H1 (cell line): Measurements from ENCODE around the gene LSR. TPM values are rescaled to one million over a fixed set of nuclear protein-coding genes. Genes with fewer than 3 reads are reported as not detected.

Experiments used
- CTCF ChIA-PET: fragments of 300-600 bp; sonication (Branson Sonifier 250); formaldehyde crosslinking; loops from one replicate; lab custom pipeline; 2021; ENCODE audit not compliant: partially characterized antibody; lab: Charles Lee
- POLR2A ChIA-PET: fragments of 300-600 bp; sonication (Branson Sonifier 250); formaldehyde crosslinking; loops from one replicate; lab custom pipeline; 2021; ENCODE audit warnings: inconsistent platforms; ENCODE audit not compliant: partially characterized antibody; lab: Charles Lee
- DNase-seq, 2 experiments: peaks; one replicate each; pipeline versions ENCODE4 v3.0.0 to v3.0.0-alpha.2; 2010 to 2022; ENCODE audit warnings: low spot score in 2 of 2, low read depth in 1 of 2, mixed read lengths in 1 of 2
- FAIRE-seq: peaks from 2 replicates; lab custom pipeline; 2011; peaks lifted over from hg19 to GRCh38; lab: Jason Lieb, UNC
- H2AFZ ChIP-seq: 2 replicates; pipeline ENCODE4 v1.8.1; 2012; ENCODE audit warnings: low read length, inconsistent platforms
- H2AK5ac ChIP-seq: 2 replicates; pipeline ENCODE4 v1.6.1; 2013; ENCODE audit warnings: low read depth, low read length
- H2BK120ac ChIP-seq: replicated peaks from 2 replicates; pipeline ENCODE3; 2013; ENCODE audit warnings: low read depth, low read length, inconsistent platforms
- H2BK12ac ChIP-seq: 2 replicates; pipeline ENCODE4 v1.6.1; 2013; ENCODE audit warnings: low read depth, low read length
- H2BK15ac ChIP-seq: 2 replicates; pipeline ENCODE4 v1.6.1; 2013; ENCODE audit warnings: low read length
- H2BK20ac ChIP-seq: 2 replicates; pipeline ENCODE4 v1.6.1; 2013; ENCODE audit warnings: low read length
- H2BK5ac ChIP-seq: 2 replicates; pipeline ENCODE4 v1.6.1; 2013; ENCODE audit warnings: low read depth, low read length
- H3K14ac ChIP-seq: 2 replicates; pipeline ENCODE4 v1.6.1; 2013; ENCODE audit warnings: inconsistent platforms; ENCODE audit not compliant: insufficient read length
- H3K18ac ChIP-seq: 2 replicates; pipeline ENCODE4 v1.6.1; 2013; ENCODE audit warnings: low read length; ENCODE audit errors: extremely low read depth
- H3K23ac ChIP-seq: 2 replicates; pipeline ENCODE4 v1.6.1; 2013; ENCODE audit warnings: inconsistent platforms; ENCODE audit not compliant: insufficient read length
- H3K23me2 ChIP-seq: 2 replicates; pipeline ENCODE4 v1.6.1; 2013; ENCODE audit warnings: low read depth, low read length
- H3K27ac ChIP-seq: 2 replicates; pipeline ENCODE4 v1.6.1; 2011; ENCODE audit warnings: low read depth, low read length, inconsistent platforms
- H3K27me3 ChIP-seq, 4 experiments: replicated peaks in 1 of 4; 1 replicate in 1 of 4; 2 replicates in 3 of 4; pipeline versions ENCODE4 v1.6.1 to v1.8.1; 2011 to 2013; ENCODE audit warnings: low read length in 3 of 4, mild to moderate bottlenecking in 3 of 4, inconsistent platforms in 2 of 4, mixed read lengths in 2 of 4, moderate library complexity in 1 of 4; ENCODE audit not compliant: control insufficient read depth in 3 of 4, insufficient read depth in 3 of 4; ENCODE audit errors: extremely low read depth in 1 of 4
- H3K36me3 ChIP-seq, 4 experiments: 2 replicates each; pipeline versions ENCODE4 v1.6.1 to v1.8.1; 2011 to 2013; ENCODE audit warnings: mild to moderate bottlenecking in 4 of 4, low read length in 3 of 4, moderate library complexity in 2 of 4, control low read depth in 1 of 4, inconsistent platforms in 1 of 4; ENCODE audit not compliant: insufficient read depth in 4 of 4, control insufficient read depth in 2 of 4
- H3K4ac ChIP-seq: replicated peaks from 2 replicates; pipeline ENCODE3; 2013; ENCODE audit warnings: low read length, low read depth, mixed read lengths, inconsistent platforms; ENCODE audit not compliant: insufficient read length
- H3K4me1 ChIP-seq, 4 experiments: replicated peaks in 1 of 4; 1 replicate in 1 of 4; 2 replicates in 3 of 4; pipeline versions ENCODE4 v1.6.1 to v1.8.1; 2011 to 2013; ENCODE audit warnings: low read length in 3 of 4, inconsistent platforms in 2 of 4, mixed read lengths in 1 of 4; ENCODE audit not compliant: insufficient read depth in 4 of 4, control insufficient read depth in 3 of 4
- H3K4me2 ChIP-seq, 2 experiments: 2 replicates each; pipeline versions ENCODE4 v1.6.1 to v1.8.1; 2011 to 2013; ENCODE audit warnings: low read depth in 2 of 2, low read length in 2 of 2, control low read depth in 1 of 2, inconsistent platforms in 1 of 2, mild to moderate bottlenecking in 1 of 2; ENCODE audit not compliant: insufficient read depth in 1 of 2
- H3K4me3 ChIP-seq, 4 experiments: fragments of 200-600, 300-600 bp in 1 of 4; sonication (generic), shearing (Covaris generic), sonication (Bioruptor Twin) in 1 of 4; 2 replicates each; pipeline versions ENCODE4 v1.5.1 to v1.8.1; 2011 to 2016; ENCODE audit warnings: low read length in 4 of 4, low read depth in 3 of 4, control low read depth in 2 of 4, inconsistent platforms in 2 of 4, mild to moderate bottlenecking in 2 of 4, mixed read lengths in 1 of 4, moderate library complexity in 1 of 4; ENCODE audit not compliant: insufficient read depth in 2 of 4; ENCODE audit errors: extremely low read depth in 1 of 4
- H3K56ac ChIP-seq: replicated peaks from 2 replicates; pipeline ENCODE3; 2013; ENCODE audit warnings: low read depth, mild to moderate bottlenecking, mixed read lengths, low read length, inconsistent platforms; ENCODE audit not compliant: insufficient read length
- H3K79me1 ChIP-seq: 2 replicates; pipeline ENCODE4 v1.6.1; 2013; ENCODE audit warnings: low read depth, low read length, control low read depth
- H3K79me2 ChIP-seq, 2 experiments: 2 replicates each; pipeline versions ENCODE4 v1.6.1 to v1.8.1; 2012 to 2013; ENCODE audit warnings: low read length in 2 of 2, mild to moderate bottlenecking in 2 of 2, inconsistent platforms in 1 of 2; ENCODE audit not compliant: insufficient read depth in 2 of 2, control insufficient read depth in 1 of 2
- H3K9ac ChIP-seq, 4 experiments: replicated peaks in 1 of 4; 1 replicate in 1 of 4; 2 replicates in 3 of 4; pipeline versions ENCODE4 v1.6.1 to v1.8.1; 2011 to 2013; ENCODE audit warnings: low read depth in 3 of 4, low read length in 3 of 4, control low read depth in 2 of 4, mild to moderate bottlenecking in 2 of 4, moderate library complexity in 2 of 4, inconsistent platforms in 1 of 4; ENCODE audit errors: extremely low read depth in 1 of 4
- H3K9me3 ChIP-seq, 2 experiments: 2 replicates each; pipeline versions ENCODE4 v1.6.1 to v1.8.1; 2012 to 2013; ENCODE audit warnings: mild to moderate bottlenecking in 2 of 2, moderate library complexity in 2 of 2, control low read depth in 1 of 2, inconsistent platforms in 1 of 2, low read depth in 1 of 2, low read length in 1 of 2, mixed read lengths in 1 of 2; ENCODE audit not compliant: insufficient read depth in 2 of 2
- H4K20me1 ChIP-seq, 2 experiments: replicated peaks in 1 of 2; 2 replicates each; pipeline versions ENCODE3 to v1.8.1; 2011 to 2013; ENCODE audit warnings: inconsistent platforms in 2 of 2, low read length in 2 of 2, mild to moderate bottlenecking in 1 of 2; ENCODE audit not compliant: insufficient read depth in 2 of 2, control insufficient read depth in 1 of 2
- H4K5ac ChIP-seq: 2 replicates; pipeline ENCODE4 v1.6.1; 2013; ENCODE audit warnings: low read length, low read depth, mixed read lengths, inconsistent platforms; ENCODE audit not compliant: insufficient read length
- H4K8ac ChIP-seq: 2 replicates; pipeline ENCODE4 v1.8.0; 2013; ENCODE audit warnings: mild to moderate bottlenecking, moderate library complexity, low read length, inconsistent platforms; ENCODE audit not compliant: insufficient read depth; ENCODE audit errors: extremely low read depth
- H4K91ac ChIP-seq: replicated peaks from 2 replicates; pipeline ENCODE3; 2013; ENCODE audit warnings: low read length, mixed read lengths, inconsistent platforms; ENCODE audit not compliant: insufficient read length
- BCL11A ChIP-seq, 2 experiments: IDR thresholded peaks; one replicate each; pipeline ENCODE4 v1.6.1; 2011; ENCODE audit warnings: low read depth in 2 of 2, low read length in 2 of 2, mild to moderate bottlenecking in 2 of 2
- CBX5 ChIP-seq: fragments of 300-800, 300-1000 bp; sonication (generic); IDR thresholded peaks from 2 replicates; pipeline ENCODE4 v1.7.1; 2016; ENCODE audit warnings: antibody characterized with exemption, low read length, low read depth
- EZH2 ChIP-seq: fragments of 200-600 bp; sonication (generic); IDR thresholded peaks from 2 replicates; pipeline ENCODE4 v1.7.1; 2012; ENCODE audit warnings: low read depth, mild to moderate bottlenecking, moderate library complexity, low read length, inconsistent platforms; ENCODE audit not compliant: severe bottlenecking
- GABPA ChIP-seq: IDR thresholded peaks from 2 replicates; pipeline ENCODE4 v1.6.1; 2011; ENCODE audit warnings: mild to moderate bottlenecking, low read length, moderate library complexity, borderline replicate concordance; ENCODE audit not compliant: insufficient read depth
- TAF7 ChIP-seq: optimal IDR thresholded peaks from 2 replicates; pipeline ENCODE3; 2011; ENCODE audit warnings: low read depth, mild to moderate bottlenecking, inconsistent platforms, low read length, moderate library complexity, borderline replicate concordance
- WGBS, 2 experiments: shearing (Covaris generic) in 1 of 2; methylation state at CpG; one replicate each; pipeline versions ENCODE4 v1.1.6 to v1.1.7; 2013 to 2015; ENCODE audit warnings: low lambda C conversion rate in 2 of 2, mixed read lengths in 2 of 2, inconsistent platforms in 1 of 2, low coverage in 1 of 2, missing lambda C conversion rate in 1 of 2; ENCODE audit not compliant: insufficient replicate concordance in 2 of 2, insufficient coverage in 1 of 2, insufficient read length in 1 of 2; ENCODE audit errors: extremely low coverage in 1 of 2, missing lambda C conversion rate in 1 of 2; 5-methylcytosine and 5-hydroxymethylcytosine counted together
- polyA plus RNA-seq, 7 experiments: library from polyadenylated mRNA; depleted of rRNA in 3 of 7; stranded (reverse) in 5 of 7; unstranded in 2 of 7; fragments of >200 nt in 5 of 7; fragments of 200-250 nt in 2 of 7; gene quantifications; 1 replicate in 5 of 7; 2 replicates in 1 of 7; 4 replicates in 1 of 7; pipeline versions ENCODE4 v1.2.1 to v1.2.3, GENCODE V29; 2011 to 2013; ENCODE audit warnings: missing spikeins in 2 of 7, mixed read lengths in 2 of 7
- total RNA-seq: library from RNA; stranded (reverse); fragmentation: NEBNext Ultra II Directional; extraction: Animal tissue kit (Norgen Biotek cat#: 25700); gene quantifications from 2 replicates; pipeline ENCODE4 v1.2.1, GENCODE V29; 2021

The LSR gene
- total and polyA plus RNA-seq, 2 of the 8 experiments (the other 6 are each of a cell fraction or from before 2014, with no cell fraction given) = 159 to 186 TPM

- H3K9me3 ChIP-seq = peaks cover 0 to 1% of the 10 kb centered on the region in 2 experiments; a peak in 2 of 4 replicates
- 0 out of 2 replicates have a peak overlapping the region, but pooled peaks have one; percentile 17 for H2BK20ac ChIP-seq
- H3K36me3 ChIP-seq = no peaks in the 10 kb centered on the region
- no peaks in the 10 kb centered on the region; a peak in 2 of 7 replicates for H3K4me1 ChIP-seq
- FAIRE-seq = no peak
- H4K20me1 ChIP-seq = no peaks in the 10 kb centered on the region
- H3K4ac ChIP-seq = no peak overlapping the region
- no peak overlapping the region for H2BK120ac ChIP-seq
- H4K91ac ChIP-seq = no peak overlapping the region
- H2BK15ac ChIP-seq = 0 out of 2 replicates have a peak overlapping the region, but pooled peaks have one; percentile 61
- ChIA-PET CTCF (interaction anchor here (0.6 to 1.8 kb wide), 3 partner anchors 11 to 60 kb away, joined by 5 to 9 read pairs (median 7); partner anchors contain the start of gene FXYD5), POLR2A (interaction anchor here (0.9 to 1.4 kb wide), 4 partner anchors 8 to 72 kb away, joined by 3 to 5 read pairs (median 4); no protein-coding TSS in a partner anchor)
- no peak overlapping the region for H4K8ac ChIP-seq
- no peaks in the 10 kb centered on the region for H3K79me2 ChIP-seq
- no peak for DNase-seq
- H3K27me3 ChIP-seq = no peaks in the 10 kb centered on the region
- H3K18ac ChIP-seq = no peak overlapping the region
- peak overlapping the region; percentile 22; the same call in 1 of the 2 replicates for H2BK12ac ChIP-seq
- no peak overlapping the region for H3K14ac ChIP-seq
- H3K9ac ChIP-seq = no peak overlapping the region
- no peak overlapping the region for H3K27ac ChIP-seq
- TF ChIP-seq EZH2 (no peak), BCL11A (IDR thresholded peaks at IDR 0.05; ENCODE audit: low read depth in 2 of 2, low read length in 2 of 2) (no peak), GABPA (no peak), TAF7 (no peak), CBX5 (no peak)
- H2AK5ac ChIP-seq = 0 out of 2 replicates have a peak overlapping the region, but pooled peaks have one; percentile 33
- no peak overlapping the region for H3K23ac ChIP-seq
- no peaks in the 10 kb centered on the region for H3K79me1 ChIP-seq
- H3K23me2 ChIP-seq = no peaks in the 10 kb centered on the region
- H4K5ac ChIP-seq = no peak overlapping the region
- no peak overlapping the region for H2BK5ac ChIP-seq
- 87% methylated on average over 18 of the region's 21 CpGs; no CpG with 5 or more reads in 1 of the 2 experiments for WGBS, 2 experiments
- no peak overlapping the region for H3K4me3 ChIP-seq
- H3K56ac ChIP-seq = no peak overlapping the region
- H2AFZ ChIP-seq = no peak overlapping the region
- no peak overlapping the region for H3K4me2 ChIP-seq
Measured at GRCh38 chr19:35213663-35214632, 34.9 kb upstream of the LSR start.
